ENCODE results near the gene PARVA. TPM values are rescaled to one million over a fixed set of nuclear protein-coding genes. Genes with fewer than 3 reads are reported as not detected.

The PARVA gene
- total RNA-seq, 1 experiment from 2014 or later = 8.4 TPM

DNA sequence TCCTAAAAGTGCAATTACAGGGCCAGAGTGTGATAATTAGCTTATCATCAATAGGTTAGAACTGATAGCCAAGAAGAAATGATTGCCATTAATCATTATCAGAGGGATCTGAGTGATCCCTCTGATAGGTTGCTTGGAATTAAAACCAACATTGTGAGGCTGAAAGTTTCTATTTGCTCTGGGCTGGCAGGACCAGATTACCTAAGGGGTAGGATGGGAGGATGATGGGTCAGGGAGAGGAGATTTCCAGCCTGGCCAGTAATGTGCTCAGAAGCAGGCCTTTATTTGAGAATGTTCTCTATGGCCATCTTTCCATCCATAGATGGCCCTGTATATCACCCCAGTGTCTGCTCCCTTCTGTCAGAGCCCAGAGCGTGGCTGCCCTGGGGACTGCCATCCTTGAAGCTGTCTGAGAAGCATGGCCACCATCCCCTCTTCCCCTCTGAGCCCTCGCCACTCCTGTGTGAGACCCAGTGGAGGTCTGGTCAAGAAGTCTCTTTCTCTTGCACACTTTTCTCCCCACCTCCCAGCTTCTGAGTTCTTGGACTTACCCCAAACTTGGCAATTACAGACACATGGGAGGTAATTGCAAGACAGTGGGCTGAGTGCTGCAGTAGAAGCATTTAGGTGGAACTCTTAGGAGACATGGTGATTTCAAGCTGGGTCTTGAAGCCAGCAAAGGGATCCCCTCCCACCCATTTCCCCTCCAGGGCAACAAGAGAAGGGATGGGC lies 11.7 kb downstream of the PARVA start:
- Histone ChIP-seq H3K27me3 (ENCODE audit: control insufficient read depth, insufficient read depth, low read length) (no peaks in the 10 kb centered on the region), H3K4me3 (ENCODE audit: insufficient read depth, low read depth, low read length) (no peak overlapping the region)
- no peak for DNase-seq

GRCh38 chr11:12389676-12390657 lies 12.6 kb downstream of the PARVA start:
- no peak for DNase-seq
- Histone ChIP-seq H3K36me3 (replicated peaks; ENCODE audit: control insufficient read depth, insufficient read depth, low read length) (no peaks in the 10 kb centered on the region; the same call in 1 of the 2 replicates), H3K27me3 (ENCODE audit: control insufficient read depth, insufficient read depth, low read length) (no peaks in the 10 kb centered on the region), H3K4me3 (ENCODE audit: insufficient read depth, low read depth, low read length) (no peak overlapping the region)

More for the DNA sequence above, 11.7 kb downstream of the PARVA start:
- H3K36me3 ChIP-seq (replicated peaks; ENCODE audit: control insufficient read depth, insufficient read depth, low read length) = no peaks in the 10 kb centered on the region

GRCh38 chr11:12390687-12391110 lies 13.3 kb downstream of the PARVA start:
- no peak overlapping the region for H3K4me3 ChIP-seq (ENCODE audit: insufficient read depth, low read depth, low read length)
- H3K27me3 ChIP-seq (ENCODE audit: control insufficient read depth, insufficient read depth, low read length) = no peaks in the 10 kb centered on the region
- no peaks in the 10 kb centered on the region; the same call in 1 of the 2 replicates for H3K36me3 ChIP-seq (replicated peaks; ENCODE audit: control insufficient read depth, insufficient read depth, low read length)
- DNase-seq = no peak

GRCh38 chr11:12392672-12393071 lies 15.3 kb downstream of the PARVA start:
- H3K36me3 ChIP-seq (replicated peaks; ENCODE audit: control insufficient read depth, insufficient read depth, low read length) = no peaks in the 10 kb centered on the region; the same call in 1 of the 2 replicates
- no peaks in the 10 kb centered on the region for H3K27me3 ChIP-seq (ENCODE audit: control insufficient read depth, insufficient read depth, low read length)
- H3K4me3 ChIP-seq (ENCODE audit: insufficient read depth, low read depth, low read length) = no peak overlapping the region
- DNase-seq = no peak

DNA sequence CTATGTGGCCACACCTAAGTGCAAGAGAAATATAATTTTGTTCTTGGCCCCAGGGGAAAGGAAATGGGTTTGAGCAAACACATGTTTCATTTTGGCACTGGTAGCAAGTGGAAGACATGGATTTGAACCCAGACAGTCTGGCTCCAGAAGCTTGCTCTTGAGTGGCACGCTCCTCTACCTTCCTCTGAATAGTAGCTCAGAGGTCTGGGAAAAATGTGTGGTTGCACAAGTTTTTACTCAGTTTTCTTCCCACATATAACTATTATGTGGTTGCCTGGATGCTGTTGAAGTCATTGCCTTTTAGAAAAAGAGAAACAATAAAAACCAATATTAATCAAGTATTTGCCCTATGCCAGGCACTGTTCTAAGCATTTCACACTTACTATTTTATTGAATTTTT lies 16.3 kb downstream of the PARVA start:
- no peaks in the 10 kb centered on the region for H3K27me3 ChIP-seq (ENCODE audit: control insufficient read depth, insufficient read depth, low read length)
- no peak for DNase-seq
- no peak overlapping the region for H3K4me3 ChIP-seq (ENCODE audit: insufficient read depth, low read depth, low read length)
- no peaks in the 10 kb centered on the region; the same call in 1 of the 2 replicates for H3K36me3 ChIP-seq (replicated peaks; ENCODE audit: control insufficient read depth, insufficient read depth, low read length)

- Histone ChIP-seq H3K36me3 (replicated peaks; ENCODE audit: control insufficient read depth, insufficient read depth, low read length) (no peaks in the 10 kb centered on the region; the same call in 1 of the 2 replicates), H3K27me3 (ENCODE audit: control insufficient read depth, insufficient read depth, low read length) (no peaks in the 10 kb centered on the region), H3K4me3 (ENCODE audit: insufficient read depth, low read depth, low read length) (no peak overlapping the region)
- no peak for DNase-seq
Measured at GRCh38 chr11:12394601-12395000, 17.2 kb downstream of the PARVA start.

GRCh38 chr11:12395333-12395732 lies 18.0 kb downstream of the PARVA start:
- no peak for DNase-seq
- H3K27me3 ChIP-seq (ENCODE audit: control insufficient read depth, insufficient read depth, low read length) = no peaks in the 10 kb centered on the region
- H3K36me3 ChIP-seq (replicated peaks; ENCODE audit: control insufficient read depth, insufficient read depth, low read length) = no peaks in the 10 kb centered on the region; the same call in 1 of the 2 replicates
- no peak overlapping the region for H3K4me3 ChIP-seq (ENCODE audit: insufficient read depth, low read depth, low read length)

DNA sequence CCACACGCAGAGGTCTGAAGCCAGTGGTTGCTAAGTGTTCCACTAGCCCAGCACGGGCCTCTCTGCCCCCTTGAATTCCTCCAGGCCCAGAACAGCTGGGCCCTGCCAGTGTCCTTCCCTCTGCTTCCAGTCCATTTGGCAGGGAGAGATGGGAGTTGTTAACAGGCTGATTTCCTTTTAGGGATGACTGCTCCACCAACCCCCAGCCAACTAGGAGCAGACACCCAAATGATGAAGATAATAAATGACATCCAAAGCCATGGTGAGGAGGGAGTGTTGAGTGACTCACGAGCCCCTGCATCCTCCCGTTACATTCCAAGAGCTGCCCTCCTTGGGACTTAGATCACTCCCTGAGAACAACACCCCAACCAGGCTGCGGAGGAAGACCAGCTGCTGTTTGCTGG lies 20.6 kb downstream of the PARVA start:
- no peak for DNase-seq
- H3K27me3 ChIP-seq (ENCODE audit: control insufficient read depth, insufficient read depth, low read length) = no peaks in the 10 kb centered on the region

GRCh38 chr11:12399355-12399754 lies 22.0 kb downstream of the PARVA start:
- DNase-seq = no peak
- Histone ChIP-seq H3K27me3 (ENCODE audit: control insufficient read depth, insufficient read depth, low read length) (no peaks in the 10 kb centered on the region), H3K36me3 (replicated peaks; ENCODE audit: control insufficient read depth, insufficient read depth, low read length) (no peaks in the 10 kb centered on the region), H3K4me3 (ENCODE audit: insufficient read depth, low read depth, low read length) (no peak overlapping the region)

More for the DNA sequence above, 20.6 kb downstream of the PARVA start:
- H3K4me3 ChIP-seq (ENCODE audit: insufficient read depth, low read depth, low read length) = no peak overlapping the region
- H3K36me3 ChIP-seq (replicated peaks; ENCODE audit: control insufficient read depth, insufficient read depth, low read length) = no peaks in the 10 kb centered on the region; the same call in 1 of the 2 replicates

GRCh38 chr11:12402025-12402424 lies 24.7 kb downstream of the PARVA start:
- no peak for DNase-seq
- no peaks in the 10 kb centered on the region for H3K27me3 ChIP-seq (ENCODE audit: control insufficient read depth, insufficient read depth, low read length)
- no peak overlapping the region for H3K4me3 ChIP-seq (ENCODE audit: insufficient read depth, low read depth, low read length)
- H3K36me3 ChIP-seq (replicated peaks; ENCODE audit: control insufficient read depth, insufficient read depth, low read length) = no peaks in the 10 kb centered on the region

GRCh38 chr11:12402691-12403120 lies 25.3 kb downstream of the PARVA start:
- H3K4me3 ChIP-seq (ENCODE audit: insufficient read depth, low read depth, low read length) = no peak overlapping the region

DNA sequence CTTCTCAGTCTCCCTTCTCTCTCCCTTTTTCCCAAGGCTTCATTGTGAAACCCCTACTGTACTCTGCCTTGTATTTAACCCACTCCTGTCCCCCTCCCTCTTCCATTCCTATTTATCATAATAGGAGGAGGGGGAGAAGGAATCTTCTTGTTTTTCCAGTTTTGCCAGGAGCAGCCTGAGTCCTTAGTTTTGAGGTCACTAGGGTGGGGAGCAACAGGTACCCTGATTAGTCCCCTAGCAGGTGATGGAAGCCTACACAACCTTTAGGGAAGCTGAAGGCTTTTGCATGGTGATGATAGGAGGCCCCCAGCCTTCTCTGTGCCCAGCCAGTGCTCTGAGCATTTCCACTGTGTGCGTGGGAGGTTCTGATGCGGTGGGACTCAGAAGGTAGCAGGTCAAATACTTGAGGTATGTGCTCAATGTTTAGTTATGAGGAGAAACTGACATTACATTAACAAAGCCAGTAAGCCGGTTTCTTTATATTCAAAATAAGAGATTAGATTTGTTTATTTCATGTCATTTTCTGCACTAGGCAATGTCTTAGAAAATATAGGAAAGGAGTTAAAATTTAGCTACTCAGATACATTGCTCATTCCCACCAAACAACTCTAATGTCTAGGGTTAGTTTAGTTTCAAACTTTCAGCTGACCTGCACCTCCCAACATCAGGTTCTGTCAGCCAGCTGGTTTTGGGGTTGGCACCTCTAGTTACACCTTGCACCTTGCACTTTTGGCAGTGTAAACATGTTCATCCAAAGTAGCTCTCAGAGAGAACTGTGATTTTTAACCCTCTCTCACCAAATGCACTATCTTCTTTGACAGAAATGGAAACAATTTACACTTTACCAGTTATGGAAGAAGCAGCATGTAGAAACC lies 26.0 kb downstream of the PARVA start:
- no peak for DNase-seq
- Histone ChIP-seq H3K4me3 (ENCODE audit: insufficient read depth, low read depth, low read length) (no peak overlapping the region), H3K36me3 (replicated peaks; ENCODE audit: control insufficient read depth, insufficient read depth, low read length) (no peaks in the 10 kb centered on the region), H3K27me3 (ENCODE audit: control insufficient read depth, insufficient read depth, low read length) (no peaks in the 10 kb centered on the region)

More at GRCh38 chr11:12402691-12403120, 25.3 kb downstream of the PARVA start:
- H3K36me3 ChIP-seq (replicated peaks; ENCODE audit: control insufficient read depth, insufficient read depth, low read length) = no peaks in the 10 kb centered on the region
- no peaks in the 10 kb centered on the region for H3K27me3 ChIP-seq (ENCODE audit: control insufficient read depth, insufficient read depth, low read length)
- DNase-seq = no peak

DNA sequence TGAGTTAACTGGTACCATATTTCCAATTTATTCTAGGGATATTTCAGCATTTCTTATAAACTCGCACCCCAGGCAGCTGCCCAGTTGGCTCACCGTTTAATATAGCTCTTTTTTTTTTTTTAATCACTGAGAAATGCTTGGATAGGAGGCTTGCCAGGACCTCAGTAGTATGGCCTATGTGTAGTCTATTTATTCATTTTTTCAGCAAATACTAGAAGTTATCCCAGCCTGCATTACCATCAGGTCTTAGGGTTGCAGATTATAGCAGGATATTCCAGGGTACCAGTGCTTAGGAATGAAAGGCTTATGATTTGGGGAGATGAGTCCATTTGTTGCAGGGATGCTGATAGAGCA lies 26.6 kb downstream of the PARVA start:
- no peak overlapping the region for H3K4me3 ChIP-seq (ENCODE audit: insufficient read depth, low read depth, low read length)
- no peaks in the 10 kb centered on the region for H3K36me3 ChIP-seq (replicated peaks; ENCODE audit: control insufficient read depth, insufficient read depth, low read length)
- no peaks in the 10 kb centered on the region for H3K27me3 ChIP-seq (ENCODE audit: control insufficient read depth, insufficient read depth, low read length)
- DNase-seq = no peak

DNA sequence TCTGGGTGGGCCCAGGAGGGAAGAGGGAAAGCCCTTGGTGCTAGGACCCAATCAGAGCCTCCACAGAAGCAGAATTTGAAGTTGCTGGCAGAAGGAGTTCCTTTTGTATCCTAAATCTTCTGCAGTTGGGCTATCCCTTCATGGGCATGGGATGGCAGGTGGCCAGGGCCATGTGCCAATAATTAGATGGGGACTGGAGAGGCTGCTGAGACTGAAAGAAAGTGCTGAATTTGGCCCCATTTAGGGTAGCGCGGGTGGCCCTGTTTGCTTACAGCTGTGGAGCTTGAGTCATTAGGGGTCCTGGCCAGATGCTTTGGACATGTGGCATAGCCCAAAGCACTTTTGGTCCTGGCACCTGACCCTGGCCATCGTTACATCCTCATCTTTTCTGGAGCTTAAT lies 27.1 kb downstream of the PARVA start:
- Histone ChIP-seq H3K4me3 (ENCODE audit: insufficient read depth, low read depth, low read length) (no peak overlapping the region), H3K36me3 (replicated peaks; ENCODE audit: control insufficient read depth, insufficient read depth, low read length) (no peaks in the 10 kb centered on the region), H3K27me3 (ENCODE audit: control insufficient read depth, insufficient read depth, low read length) (no peaks in the 10 kb centered on the region)
- no peak for DNase-seq

Measured in H7 (cell line).